ENCODE results near the gene SH3PXD2A.

DNA sequence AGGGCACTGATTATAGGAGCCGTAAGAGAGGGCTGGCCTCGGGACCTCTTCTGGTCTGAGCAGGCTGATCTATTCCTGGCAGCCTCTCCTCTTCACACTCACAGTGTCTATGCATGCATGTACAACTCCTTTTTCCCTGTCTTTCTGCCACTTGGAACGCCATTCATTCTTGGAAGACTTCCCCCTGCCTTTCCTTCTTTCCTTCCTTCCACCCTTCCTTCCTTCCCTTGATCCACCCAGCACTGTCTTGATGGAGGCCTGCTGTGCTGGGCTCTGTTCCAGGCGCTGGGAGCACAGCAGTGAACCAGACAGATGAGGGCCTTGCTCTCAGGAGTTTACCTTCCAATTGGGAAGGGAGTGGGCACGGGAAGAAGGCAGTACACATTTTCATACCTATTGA, 114.8 kb downstream of the SH3PXD2A start:
- TF ChIP-seq, protein P1, sequence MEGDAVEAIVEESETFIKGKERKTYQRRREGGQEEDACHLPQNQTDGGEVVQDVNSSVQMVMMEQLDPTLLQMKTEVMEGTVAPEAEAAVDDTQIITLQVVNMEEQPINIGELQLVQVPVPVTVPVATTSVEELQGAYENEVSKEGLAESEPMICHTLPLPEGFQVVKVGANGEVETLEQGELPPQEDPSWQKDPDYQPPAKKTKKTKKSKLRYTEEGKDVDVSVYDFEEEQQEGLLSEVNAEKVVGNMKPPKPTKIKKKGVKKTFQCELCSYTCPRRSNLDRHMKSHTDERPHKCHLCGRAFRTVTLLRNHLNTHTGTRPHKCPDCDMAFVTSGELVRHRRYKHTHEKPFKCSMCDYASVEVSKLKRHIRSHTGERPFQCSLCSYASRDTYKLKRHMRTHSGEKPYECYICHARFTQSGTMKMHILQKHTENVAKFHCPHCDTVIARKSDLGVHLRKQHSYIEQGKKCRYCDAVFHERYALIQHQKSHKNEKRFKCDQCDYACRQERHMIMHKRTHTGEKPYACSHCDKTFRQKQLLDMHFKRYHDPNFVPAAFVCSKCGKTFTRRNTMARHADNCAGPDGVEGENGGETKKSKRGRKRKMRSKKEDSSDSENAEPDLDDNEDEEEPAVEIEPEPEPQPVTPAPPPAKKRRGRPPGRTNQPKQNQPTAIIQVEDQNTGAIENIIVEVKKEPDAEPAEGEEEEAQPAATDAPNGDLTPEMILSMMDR (IDR thresholded peaks at IDR 0.05): no peak
- TF ChIP-seq POLR2A (IDR thresholded peaks at IDR 0.05): no peak
